DND-41 (cell line): ENCODE results near the gene KIF26A.

Source experiments
- ATAC-seq: fragments of 200-7000 bp; cut with Tn5 transposase; 3 replicates; pipeline ENCODE4 v1.9.1; 2021; ENCODE audit warnings: low read depth; ENCODE audit not compliant: insufficient read depth
- DNase-seq: peaks from one replicate; pipeline ENCODE4 v3.0.0-alpha.2; 2020
- H2AFZ ChIP-seq: 2 replicates; pipeline ENCODE4 v1.6.0; 2012; ENCODE audit warnings: low read depth, low read length
- H3K27ac ChIP-seq: 2 replicates; pipeline ENCODE4 v1.5.1; 2012; ENCODE audit warnings: low read length, inconsistent platforms
- H3K27me3 ChIP-seq: fragments of 200-600 bp; sonication (generic); 2 replicates; pipeline ENCODE4 v1.6.0; 2012; ENCODE audit warnings: low read length, mild to moderate bottlenecking, inconsistent platforms; ENCODE audit not compliant: insufficient read depth, poor library complexity
- H3K36me3 ChIP-seq: 2 replicates; pipeline ENCODE4 v1.5.1; 2012; ENCODE audit warnings: low read length, inconsistent platforms; ENCODE audit not compliant: insufficient read depth
- H3K4me1 ChIP-seq: 2 replicates; pipeline ENCODE4 v1.5.1; 2012; ENCODE audit warnings: mild to moderate bottlenecking, low read length; ENCODE audit not compliant: insufficient read depth
- H3K4me2 ChIP-seq: 2 replicates; pipeline ENCODE4 v1.6.0; 2012; ENCODE audit warnings: mild to moderate bottlenecking, moderate library complexity, low read length, inconsistent platforms; ENCODE audit not compliant: insufficient read depth
- H3K4me3 ChIP-seq, 2 experiments: fragments of 200-600 bp in 1 of 2; shearing (Covaris generic) in 1 of 2; 2 replicates each; pipeline ENCODE4 v1.5.1; 2012 to 2016; ENCODE audit warnings: inconsistent platforms in 2 of 2, low read length in 2 of 2, mild to moderate bottlenecking in 2 of 2, low read depth in 1 of 2, moderate library complexity in 1 of 2
- H3K79me2 ChIP-seq: 2 replicates; pipeline ENCODE4 v1.6.0; 2012; ENCODE audit warnings: low read length, inconsistent platforms; ENCODE audit not compliant: insufficient read depth
- H3K9ac ChIP-seq: 2 replicates; pipeline ENCODE4 v1.6.0; 2012; ENCODE audit warnings: low read depth, mild to moderate bottlenecking, inconsistent platforms, low read length, moderate library complexity
- H3K9me3 ChIP-seq: 2 replicates; pipeline ENCODE4 v1.5.1; 2012; ENCODE audit warnings: low read length, moderate library complexity, mild to moderate bottlenecking, inconsistent platforms; ENCODE audit not compliant: insufficient read depth, severe bottlenecking
- H4K20me1 ChIP-seq: 2 replicates; pipeline ENCODE4 v1.6.0; 2012; ENCODE audit warnings: low read length; ENCODE audit not compliant: insufficient read depth
- EZH2 ChIP-seq: IDR thresholded peaks from 3 replicates; pipeline ENCODE4 v1.6.1; 2012; ENCODE audit warnings: borderline replicate concordance, low read depth, mild to moderate bottlenecking, moderate library complexity, low read length, inconsistent platforms; ENCODE audit not compliant: severe bottlenecking
- TF ChIP-seq, protein P1 (sequence below): IDR thresholded peaks from 2 replicates; pipeline ENCODE4 v1.5.1; 2012; ENCODE audit warnings: borderline replicate concordance, low read length, moderate library complexity, mild to moderate bottlenecking; ENCODE audit not compliant: poor library complexity, severe bottlenecking; ENCODE audit errors: extremely low read depth

The KIF26A gene

DNA sequence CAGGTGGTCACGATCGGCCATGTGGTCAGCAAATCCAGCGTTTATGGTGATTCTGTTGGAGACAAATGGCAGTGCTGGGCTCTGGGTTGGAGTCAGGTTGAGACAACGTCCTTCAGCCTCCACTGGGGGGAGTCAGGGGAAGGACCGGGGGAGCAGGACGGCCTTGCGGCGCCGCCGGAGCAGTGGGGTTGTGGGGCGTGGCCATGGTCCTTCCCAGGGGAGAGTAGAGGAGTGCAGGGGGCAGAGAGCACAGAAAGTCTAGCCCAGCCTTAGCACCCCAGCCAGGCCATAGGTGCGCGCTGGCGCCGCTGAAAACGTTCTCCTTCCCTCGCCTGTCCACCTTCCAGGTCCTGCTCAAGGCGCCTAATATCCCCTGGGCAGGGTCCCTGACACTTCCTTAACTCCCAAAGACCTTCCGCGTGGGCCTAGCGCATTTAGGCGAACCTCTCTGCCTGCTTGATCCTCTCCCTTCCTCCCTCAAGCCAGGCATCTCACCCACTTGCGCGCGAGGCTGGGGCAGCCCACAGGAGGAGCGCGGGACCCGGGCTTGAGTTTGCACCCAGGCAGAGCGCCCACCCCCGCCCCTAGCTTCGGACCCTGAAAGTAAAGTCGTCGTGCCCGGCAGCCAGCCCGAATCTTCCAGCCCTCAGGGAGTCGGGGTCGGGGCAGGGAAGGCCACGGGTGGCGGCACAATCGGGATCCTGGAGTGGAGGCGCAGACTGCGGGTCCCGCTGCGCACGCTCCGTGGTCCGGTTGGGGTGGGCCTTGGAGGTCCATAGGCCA is 3.1 kb upstream of the KIF26A start:
- DNase-seq (no peak), ATAC-seq (no peak)
- Histone ChIP-seq H3K36me3 (no peaks in the 10 kb centered on the region), H3K27me3 (no peaks in the 10 kb centered on the region), H3K4me3 (no peak overlapping the region), H2AFZ (no peak overlapping the region), H3K4me1 (no peaks in the 10 kb centered on the region), H3K27ac (no peak overlapping the region), H3K9me3 (peaks cover 14% of the 10 kb centered on the region), H3K9ac (no peak overlapping the region), H4K20me1 (no peaks in the 10 kb centered on the region), H3K4me2 (no peak overlapping the region), H3K79me2 (no peaks in the 10 kb centered on the region)
- TF ChIP-seq EZH2 = no peak
- TF ChIP-seq, protein P1, sequence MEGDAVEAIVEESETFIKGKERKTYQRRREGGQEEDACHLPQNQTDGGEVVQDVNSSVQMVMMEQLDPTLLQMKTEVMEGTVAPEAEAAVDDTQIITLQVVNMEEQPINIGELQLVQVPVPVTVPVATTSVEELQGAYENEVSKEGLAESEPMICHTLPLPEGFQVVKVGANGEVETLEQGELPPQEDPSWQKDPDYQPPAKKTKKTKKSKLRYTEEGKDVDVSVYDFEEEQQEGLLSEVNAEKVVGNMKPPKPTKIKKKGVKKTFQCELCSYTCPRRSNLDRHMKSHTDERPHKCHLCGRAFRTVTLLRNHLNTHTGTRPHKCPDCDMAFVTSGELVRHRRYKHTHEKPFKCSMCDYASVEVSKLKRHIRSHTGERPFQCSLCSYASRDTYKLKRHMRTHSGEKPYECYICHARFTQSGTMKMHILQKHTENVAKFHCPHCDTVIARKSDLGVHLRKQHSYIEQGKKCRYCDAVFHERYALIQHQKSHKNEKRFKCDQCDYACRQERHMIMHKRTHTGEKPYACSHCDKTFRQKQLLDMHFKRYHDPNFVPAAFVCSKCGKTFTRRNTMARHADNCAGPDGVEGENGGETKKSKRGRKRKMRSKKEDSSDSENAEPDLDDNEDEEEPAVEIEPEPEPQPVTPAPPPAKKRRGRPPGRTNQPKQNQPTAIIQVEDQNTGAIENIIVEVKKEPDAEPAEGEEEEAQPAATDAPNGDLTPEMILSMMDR = no peak

DNA sequence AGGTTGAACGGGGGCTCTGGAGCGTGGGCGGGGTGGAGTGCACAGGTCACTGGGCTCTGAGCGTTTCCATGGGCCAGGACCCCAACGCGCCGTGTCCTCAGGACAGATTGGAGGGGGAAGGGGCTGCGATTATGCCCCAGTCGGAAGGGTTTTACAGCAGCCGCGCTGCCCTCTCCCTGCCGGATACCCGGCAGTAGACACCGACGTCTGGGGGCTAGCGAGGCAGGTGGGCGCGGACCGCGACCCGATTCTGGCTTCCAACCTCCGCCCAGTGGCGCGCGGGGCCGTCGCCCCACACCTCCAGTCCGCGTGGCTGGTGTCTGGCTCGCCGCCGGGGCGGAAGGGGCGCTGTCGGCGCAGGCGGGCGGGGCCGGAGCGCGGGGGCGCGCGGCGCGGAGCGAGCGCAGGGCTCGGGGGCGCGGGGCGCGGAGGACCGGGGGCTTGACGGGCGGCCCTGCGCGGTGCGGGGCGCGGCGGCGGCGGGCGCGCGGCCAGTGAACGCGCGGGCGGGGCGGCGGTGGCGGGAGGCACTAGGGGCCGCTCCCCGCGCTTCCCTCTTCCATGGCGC is 2.4 kb upstream of the KIF26A start:
- Histone ChIP-seq H2AFZ (no peak overlapping the region), H3K36me3 (no peaks in the 10 kb centered on the region), H3K4me3 (no peak overlapping the region), H3K79me2 (no peaks in the 10 kb centered on the region), H3K4me2 (no peak overlapping the region), H3K27ac (no peak overlapping the region), H3K27me3 (no peaks in the 10 kb centered on the region), H4K20me1 (no peaks in the 10 kb centered on the region), H3K4me1 (no peaks in the 10 kb centered on the region), H3K9ac (no peak overlapping the region), H3K9me3 (peaks cover 10% of the 10 kb centered on the region)
- DNase-seq (no peak), ATAC-seq (no peak)
- no peak for TF ChIP-seq EZH2
- TF ChIP-seq, protein P1 = no peak

DNA sequence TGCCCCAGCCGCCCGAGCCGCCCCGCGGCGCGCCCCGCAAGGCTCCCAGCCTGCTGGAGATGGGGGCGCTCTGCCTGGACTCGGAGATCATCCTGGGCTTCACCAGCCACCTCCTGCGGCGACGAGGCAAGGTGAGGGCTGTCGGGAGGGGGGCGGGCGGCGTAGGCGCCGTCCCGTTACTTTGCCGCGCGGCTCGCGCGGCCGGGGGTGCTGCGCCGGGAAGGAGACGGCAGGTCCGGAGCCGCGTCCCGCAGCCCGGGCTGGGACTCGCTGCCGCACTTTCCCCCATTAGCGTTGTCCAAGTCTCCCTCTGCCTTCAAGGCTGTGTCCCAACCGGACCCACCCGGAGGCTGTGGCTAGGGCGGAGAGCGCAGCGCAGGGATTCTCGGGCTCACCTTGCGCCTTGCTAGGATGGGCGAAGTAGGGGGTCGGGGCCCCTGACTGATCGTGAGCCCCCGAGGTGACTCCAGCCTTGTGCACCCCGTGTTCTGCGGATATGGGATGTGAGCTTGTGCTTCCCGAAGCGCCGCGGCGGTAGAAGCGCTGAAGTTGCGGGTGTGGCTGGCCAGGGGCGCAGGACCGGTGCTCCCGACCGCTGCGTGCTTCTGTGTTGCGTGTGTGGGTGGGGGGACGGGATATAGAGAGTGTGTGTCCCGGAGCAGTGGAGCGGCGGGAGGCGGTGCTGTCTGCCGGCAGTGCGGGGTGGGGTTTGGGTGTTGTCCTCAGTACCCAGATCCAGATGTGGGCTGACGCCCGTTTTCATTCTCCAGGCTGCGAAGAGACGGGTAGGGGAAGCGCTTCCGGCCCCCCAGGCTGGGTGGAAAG is 1.7 kb upstream of the KIF26A start:
- no peaks in the 10 kb centered on the region for H3K79me2 ChIP-seq
- H3K4me1 ChIP-seq = no peaks in the 10 kb centered on the region
- no peak for TF ChIP-seq EZH2
- TF ChIP-seq, protein P1 = no peak
- H3K4me3 ChIP-seq = no peak overlapping the region
- peaks cover 10% of the 10 kb centered on the region for H3K9me3 ChIP-seq
- no peak for DNase-seq
- no peak overlapping the region for H3K4me2 ChIP-seq
- H3K36me3 ChIP-seq = no peaks in the 10 kb centered on the region
- H3K9ac ChIP-seq = no peak overlapping the region
- no peak overlapping the region for H2AFZ ChIP-seq
- H3K27me3 ChIP-seq = no peaks in the 10 kb centered on the region
- ATAC-seq = no peak
- H3K27ac ChIP-seq = no peak overlapping the region
- H4K20me1 ChIP-seq = no peaks in the 10 kb centered on the region
